ENCODE results near the gene ASB4.

DNA sequence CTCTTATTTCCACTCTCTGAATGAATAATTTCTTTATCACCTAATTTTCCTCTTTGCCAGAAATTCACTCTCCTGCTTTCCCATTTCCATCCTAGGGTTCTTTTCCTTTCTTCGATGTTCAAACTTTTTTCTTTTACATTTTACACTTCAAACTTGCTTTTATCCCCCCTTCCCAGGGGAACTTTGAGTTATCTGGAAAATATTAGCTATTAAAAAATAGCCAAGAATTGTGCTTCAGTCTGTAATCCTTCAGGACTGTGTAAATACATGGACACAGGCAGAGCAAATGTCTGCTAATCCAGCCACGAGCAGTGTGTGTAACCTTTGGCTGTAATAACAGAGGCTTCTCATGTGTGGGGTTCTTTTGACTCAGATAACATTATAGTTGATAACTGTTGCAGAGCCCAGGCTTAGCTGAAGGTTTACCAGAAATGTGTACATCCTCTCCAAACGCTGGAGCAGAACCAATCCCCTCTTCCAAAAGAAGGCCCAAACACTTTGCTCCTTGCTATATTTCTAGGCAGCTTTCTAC lies 4.6 kb downstream of the ASB4 start:
- TF ChIP-seq, protein P1, sequence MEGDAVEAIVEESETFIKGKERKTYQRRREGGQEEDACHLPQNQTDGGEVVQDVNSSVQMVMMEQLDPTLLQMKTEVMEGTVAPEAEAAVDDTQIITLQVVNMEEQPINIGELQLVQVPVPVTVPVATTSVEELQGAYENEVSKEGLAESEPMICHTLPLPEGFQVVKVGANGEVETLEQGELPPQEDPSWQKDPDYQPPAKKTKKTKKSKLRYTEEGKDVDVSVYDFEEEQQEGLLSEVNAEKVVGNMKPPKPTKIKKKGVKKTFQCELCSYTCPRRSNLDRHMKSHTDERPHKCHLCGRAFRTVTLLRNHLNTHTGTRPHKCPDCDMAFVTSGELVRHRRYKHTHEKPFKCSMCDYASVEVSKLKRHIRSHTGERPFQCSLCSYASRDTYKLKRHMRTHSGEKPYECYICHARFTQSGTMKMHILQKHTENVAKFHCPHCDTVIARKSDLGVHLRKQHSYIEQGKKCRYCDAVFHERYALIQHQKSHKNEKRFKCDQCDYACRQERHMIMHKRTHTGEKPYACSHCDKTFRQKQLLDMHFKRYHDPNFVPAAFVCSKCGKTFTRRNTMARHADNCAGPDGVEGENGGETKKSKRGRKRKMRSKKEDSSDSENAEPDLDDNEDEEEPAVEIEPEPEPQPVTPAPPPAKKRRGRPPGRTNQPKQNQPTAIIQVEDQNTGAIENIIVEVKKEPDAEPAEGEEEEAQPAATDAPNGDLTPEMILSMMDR (IDR thresholded peaks at IDR 0.05), result no peak
- TF ChIP-seq POLR2A (IDR thresholded peaks at IDR 0.05), result no peak

Data from heart left ventricle (tissue), 13 donors.